Motor neuron (in vitro differentiated cells): ENCODE data around the gene INAVA. TPM values are rescaled to one million over a fixed set of nuclear protein-coding genes. Genes with fewer than 3 reads are reported as not detected.

ENCODE experiments used
- ATAC-seq, 8 experiments: fragments of 200-7000 bp; cut with Tn5 transposase; replicated peaks in 6 of 8; 2 replicates each; pipeline ENCODE4 v1.8.0; 2021; ENCODE audit warnings: mild to moderate bottlenecking in 8 of 8, moderate library complexity in 8 of 8
- H3K27ac ChIP-seq, 2 donors: fragments of 250-450 bp; sonication (Bioruptor Pico); 2 replicates each; pipeline ENCODE4 v1.9.0; 2021; ENCODE audit warnings: antibody characterized with exemption in 2 of 2, mild to moderate bottlenecking in 2 of 2, moderate library complexity in 1 of 2
- H3K4me1 ChIP-seq, 2 donors: fragments of 250-450 bp; sonication (Bioruptor Pico); replicated peaks in 1 of 2; 2 replicates each; pipeline ENCODE4 v1.6.1; 2021; ENCODE audit warnings: antibody characterized with exemption in 2 of 2, mild to moderate bottlenecking in 2 of 2, moderate library complexity in 1 of 2
- H3K4me3 ChIP-seq, 5 donors: fragments of 250-450 bp; sonication (Bioruptor Pico); 2 replicates each; pipeline ENCODE4 v1.9.0; 2021; ENCODE audit warnings: antibody characterized with exemption in 5 of 5, mild to moderate bottlenecking in 5 of 5, moderate library complexity in 4 of 5
- WGBS, 10 experiments: fragments of 450-650 bp; shearing (Covaris generic); methylation state at CpG; one replicate each; pipeline ENCODE4 v1.0.0; 2022; 5-methylcytosine and 5-hydroxymethylcytosine counted together
- in situ Hi-C, 9 experiments: fragments of 400-800 bp; cut with MboI; loops; one replicate each; pipeline ENCODE4 v1.15.0; 2021; ENCODE audit warnings: low sequenced_read_pairs in 9 of 9, low pct_unique_long_range_greater_than_20kb in 2 of 9; ENCODE audit not compliant: unreplicated experiment in 9 of 9
- total RNA-seq, 8 experiments: library from RNA; unstranded; fragments of 300-600 nt; gene quantifications; 2 replicates each; pipeline versions ENCODE4 v1.2.3 to v1.2.4, GENCODE V29; 2022

INAVA gene
- total RNA-seq, 8 experiments from 2014 or later, result 0.22 to 19.9 (median 2.1) TPM

GRCh38 chr1:200893411-200893901, 1.2 kb upstream of the INAVA start:
- H3K4me1 ChIP-seq, result peaks cover 14 to 19% of the 10 kb centered on the region in 2 donors
- no peak overlapping the region for H3K27ac ChIP-seq
- no peak overlapping the region for H3K4me3 ChIP-seq
- WGBS, 10 experiments, result 20 to 56% (median 43%) methylated on average over 1 to 4 of the region's 6 CpGs; no CpG with 5 or more reads in 5 of the 10 experiments
- in situ Hi-C loops, result no loop called here
- ATAC-seq, result no peak

DNA sequence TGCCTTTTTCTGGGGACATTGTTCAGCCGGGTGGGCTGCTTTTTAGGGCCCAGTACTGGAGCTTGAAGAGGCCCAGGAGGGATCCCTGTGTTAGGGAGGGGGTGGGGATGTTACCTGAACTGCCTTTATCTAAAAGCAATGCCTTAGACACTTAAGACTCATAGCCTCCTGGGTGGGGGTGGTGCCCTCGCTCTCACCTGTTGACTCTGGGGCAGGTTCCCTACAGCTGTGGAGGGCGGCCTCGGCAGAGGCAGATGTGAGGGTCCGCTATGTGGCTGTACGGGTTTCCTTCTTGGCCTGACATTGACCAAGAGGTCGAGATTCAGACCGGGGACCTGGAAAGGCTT, 716 bp downstream of the INAVA start:
- Histone ChIP-seq H3K4me1 (peaks cover 14 to 19% of the 10 kb centered on the region in 2 donors), H3K4me3 (no peak overlapping the region), H3K27ac (no peak overlapping the region)
- 67 to 94% (median 80%) methylated on average over 1 to 7 of the region's 8 CpGs; no CpG with 5 or more reads in 5 of the 10 experiments for WGBS, 10 experiments
- no peak for ATAC-seq
- in situ Hi-C loops, result no loop called here

DNA sequence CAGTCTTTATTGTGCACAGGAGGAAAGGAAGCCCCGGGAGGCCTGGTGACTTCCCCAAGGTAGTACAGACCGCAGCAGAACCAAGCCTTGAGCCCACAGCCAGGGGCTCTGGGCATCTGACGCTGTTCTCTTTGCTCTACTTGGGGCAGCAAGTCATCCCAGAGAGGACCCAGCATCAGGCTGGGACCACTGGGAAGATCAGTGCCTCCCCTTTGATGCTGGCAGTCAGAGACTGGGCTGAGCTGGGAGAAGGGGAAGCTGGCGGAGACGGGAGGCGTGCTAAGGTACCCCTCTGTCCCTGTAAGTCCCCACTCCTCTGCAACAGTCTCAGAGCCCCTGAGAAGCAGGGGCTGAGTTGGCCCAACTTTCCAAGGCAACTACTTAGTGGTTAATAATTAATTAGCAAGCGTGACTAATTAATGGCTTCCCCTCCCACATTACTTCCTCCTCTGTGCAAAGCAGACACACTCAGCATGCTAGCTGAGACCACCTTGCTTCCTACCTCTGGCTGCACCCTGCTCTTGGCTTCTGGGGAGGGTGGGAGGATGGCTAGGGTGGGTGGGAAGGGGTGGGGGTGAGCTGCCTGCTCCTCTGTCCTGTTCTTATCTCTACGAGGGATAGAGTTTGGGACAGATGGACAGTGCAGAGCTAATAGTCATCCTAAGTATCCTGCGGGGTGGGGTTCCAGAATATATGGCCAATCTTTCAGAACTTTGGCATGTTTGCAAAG, 1.3 kb downstream of the INAVA start:
- Histone ChIP-seq H3K4me3 (no peak overlapping the region), H3K27ac (no peak overlapping the region), H3K4me1 (peaks cover 14 to 19% of the 10 kb centered on the region in 2 donors)
- ATAC-seq, result peak in 1 of 8 experiments; percentile 24
- in situ Hi-C loops, result no loop called here
- 45 to 100% (median 62%) methylated on average over 1 to 4 of the region's 9 CpGs; no CpG with 5 or more reads in 4 of the 10 experiments for WGBS, 10 experiments

- 42 to 78% (median 46%) methylated on average over 2 to 5 of the region's 10 CpGs; no CpG with 5 or more reads in 4 of the 10 experiments for WGBS, 10 experiments
- H3K4me3 ChIP-seq, result no peak overlapping the region
- peak in 3 of 8 experiments; percentile 19 to 88 (median 53) for ATAC-seq
- in situ Hi-C loops, result no loop called here
- H3K27ac ChIP-seq, result no peak overlapping the region
- H3K4me1 ChIP-seq, result peaks cover 14 to 19% of the 10 kb centered on the region in 2 donors
Observed at GRCh38 chr1:200896531-200897196, 2.0 kb downstream of the INAVA start.

DNA sequence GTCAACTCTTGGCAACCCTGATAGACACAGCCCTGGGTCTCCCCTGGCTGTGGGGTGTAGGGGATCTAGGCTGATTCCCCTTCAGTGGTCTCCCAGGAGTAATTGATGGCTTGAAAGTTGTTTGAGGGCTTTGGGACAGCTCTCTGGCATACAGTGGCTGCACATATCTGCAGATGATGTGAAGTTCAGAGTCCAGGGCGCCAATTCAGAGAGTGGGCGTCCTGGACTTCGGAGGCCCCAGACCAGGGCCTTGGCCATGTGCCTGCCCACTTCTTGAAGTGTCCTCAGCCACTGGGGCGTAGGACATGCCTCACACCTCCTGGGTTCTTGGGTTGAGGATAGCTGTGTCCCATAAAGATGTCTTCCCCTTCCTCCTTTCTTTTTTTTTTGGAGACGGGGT, 2.6 kb downstream of the INAVA start:
- WGBS, 10 experiments, result 98 to 100% methylated on average over 2 to 4 of the region's 5 CpGs; no CpG with 5 or more reads in 8 of the 10 experiments
- peaks cover 10 to 15% of the 10 kb centered on the region in 2 donors for H3K4me1 ChIP-seq

GRCh38 chr1:200899015-200899386, 4.3 kb downstream of the INAVA start:
- no peak for ATAC-seq
- H3K4me3 ChIP-seq, result no peak overlapping the region
- WGBS, 10 experiments, result 20 to 67% methylated on average over 1 of the region's 3 CpGs; no CpG with 5 or more reads in 8 of the 10 experiments
- H3K27ac ChIP-seq, result no peak overlapping the region
- in situ Hi-C loops, result no loop called here
- H3K4me1 ChIP-seq, result peaks cover 0 to 2% of the 10 kb centered on the region in 2 donors

More for the DNA sequence above, 2.6 kb downstream of the INAVA start:
- ATAC-seq, result no peak
- H3K4me3 ChIP-seq, result no peak overlapping the region
- no peak overlapping the region for H3K27ac ChIP-seq
- in situ Hi-C loops, result no loop called here

DNA sequence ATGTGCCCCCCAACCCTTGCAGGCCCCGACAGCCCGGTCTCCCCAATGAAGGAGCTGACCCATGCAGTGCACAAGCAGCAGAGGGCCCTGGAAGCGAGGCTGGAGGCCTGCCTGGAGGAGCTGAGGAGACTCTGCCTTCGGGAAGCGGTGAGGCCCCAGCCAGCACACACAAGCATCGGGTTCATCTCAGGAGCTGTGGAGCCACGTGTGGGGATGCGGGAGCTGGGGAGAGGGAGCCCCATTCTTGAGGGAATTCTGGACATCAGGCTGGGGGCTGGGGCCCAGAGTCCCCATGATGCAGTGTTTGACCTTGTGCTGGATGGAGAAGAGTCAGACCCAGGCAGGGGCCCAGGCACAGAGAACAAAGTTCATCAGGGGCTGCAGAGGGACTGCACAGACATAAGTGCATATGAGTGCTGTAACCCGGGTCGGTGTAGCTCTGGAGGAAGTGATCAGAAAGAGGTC, 4.8 kb downstream of the INAVA start:
- in situ Hi-C loops, result no loop called here
- H3K27ac ChIP-seq, result no peak overlapping the region
- no peak for ATAC-seq

GRCh38 chr1:200899954-200900867, 5.5 kb downstream of the INAVA start:
- no peaks in the 10 kb centered on the region for H3K4me1 ChIP-seq
- H3K4me3 ChIP-seq, result no peak overlapping the region
- no peak for ATAC-seq
- H3K27ac ChIP-seq, result no peak overlapping the region
- WGBS, 10 experiments, result 29 to 100% (median 96%) methylated on average over 1 to 8 of the region's 16 CpGs; no CpG with 5 or more reads in 3 of the 10 experiments
- in situ Hi-C loops, result no loop called here

More for the DNA sequence above, 4.8 kb downstream of the INAVA start:
- Histone ChIP-seq H3K4me3 (no peak overlapping the region), H3K4me1 (no peaks in the 10 kb centered on the region)
- WGBS, 10 experiments, result 80 to 98% (median 87%) methylated on average over 2 to 9 of the region's 10 CpGs; no CpG with 5 or more reads in 6 of the 10 experiments

DNA sequence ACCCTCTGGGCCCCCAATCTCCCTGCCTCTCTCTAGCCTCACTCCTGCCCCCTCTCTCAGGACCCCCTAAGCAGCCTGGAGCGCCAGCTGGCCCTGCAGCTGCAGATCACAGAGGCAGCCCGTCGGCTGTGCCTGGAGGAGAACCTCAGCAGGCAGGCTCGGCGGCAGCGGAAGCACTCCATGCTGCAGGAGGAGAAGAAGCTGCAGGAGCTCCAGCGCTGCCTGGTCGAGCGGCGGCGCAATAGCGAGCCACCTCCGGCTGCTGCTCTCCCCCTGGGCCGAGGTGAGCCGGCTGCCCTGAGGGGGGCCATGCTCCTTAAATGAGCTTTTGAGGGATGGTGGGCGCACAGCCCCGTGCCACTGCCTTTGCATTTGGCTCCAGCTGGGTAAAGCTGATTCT, 6.2 kb downstream of the INAVA start:
- ATAC-seq, result no peak
- Histone ChIP-seq H3K27ac (no peak overlapping the region), H3K4me3 (no peak overlapping the region), H3K4me1 (no peaks in the 10 kb centered on the region)
- 40 to 100% (median 89%) methylated on average over 1 to 14 of the region's 17 CpGs; no CpG with 5 or more reads in 5 of the 10 experiments for WGBS, 10 experiments
- in situ Hi-C loops, result no loop called here

- ATAC-seq, result no peak
- Histone ChIP-seq H3K4me3 (no peak overlapping the region), H3K27ac (no peak overlapping the region), H3K4me1 (no peaks in the 10 kb centered on the region)
- in situ Hi-C loops, result no loop called here
- 89 to 100% (median 98%) methylated on average over 1 to 4 of the region's 5 CpGs; no CpG with 5 or more reads in 6 of the 10 experiments for WGBS, 10 experiments
Observed at GRCh38 chr1:200901350-200901749, 6.7 kb downstream of the INAVA start.

DNA sequence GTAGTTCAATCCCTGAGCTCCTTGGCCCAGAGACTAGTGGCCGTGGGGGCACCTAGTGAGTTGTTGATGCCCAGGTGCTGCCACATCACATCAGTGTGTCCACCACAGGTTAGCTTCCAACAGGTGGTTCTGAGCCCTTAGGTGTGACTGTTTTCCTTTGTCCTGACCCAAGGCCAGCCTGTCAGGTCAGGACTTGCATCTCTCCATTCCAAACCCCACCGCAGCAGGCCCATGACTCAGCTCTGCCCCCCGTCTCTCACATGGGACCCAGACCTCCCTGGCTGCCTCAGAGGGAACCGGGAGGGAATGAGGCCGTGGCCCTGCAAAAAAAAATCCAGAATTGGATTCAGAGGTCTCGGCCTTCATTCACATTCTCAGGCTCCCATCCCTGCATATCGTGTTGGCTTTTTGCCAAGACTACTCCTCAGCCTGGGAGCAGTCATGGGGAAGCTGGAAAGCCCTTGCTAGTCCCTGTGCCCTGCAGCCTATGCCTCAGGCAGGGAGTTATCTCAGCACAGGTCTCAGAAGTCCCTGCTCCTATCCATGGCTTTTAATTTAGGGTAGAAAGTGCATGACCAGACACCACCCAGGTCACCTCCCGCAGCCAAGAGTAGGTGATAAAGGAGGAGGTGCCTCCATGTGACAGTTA, 7.2 kb downstream of the INAVA start:
- WGBS, 10 experiments, result 86 to 100% (median 94%) methylated on average over 1 to 8 of the region's 8 CpGs; no CpG with 5 or more reads in 7 of the 10 experiments
- peak in 2 of 8 experiments; percentile 42 to 52 for ATAC-seq
- Histone ChIP-seq H3K4me3 (no peak overlapping the region), H3K27ac (no peak overlapping the region), H3K4me1 (no peaks in the 10 kb centered on the region)
- in situ Hi-C loops, result no loop called here

GRCh38 chr1:200903793-200904192, 9.1 kb downstream of the INAVA start:
- Histone ChIP-seq H3K4me1 (no peaks in the 10 kb centered on the region), H3K27ac (no peak overlapping the region), H3K4me3 (no peak overlapping the region)
- 40 to 100% (median 92%) methylated on average over 1 to 5 of the region's 5 CpGs; no CpG with 5 or more reads in 3 of the 10 experiments for WGBS, 10 experiments
- no peak for ATAC-seq
- in situ Hi-C loops, result no loop called here
